Non-pigmented ciliary epithelial cell (primary cell): ENCODE data around the gene PIK3R4.

Experiments
- DNase-seq: peaks from one replicate; pipeline ENCODE4 v3.0.0-alpha.2; 2010; ENCODE audit warnings: low read depth

The PIK3R4 gene

GRCh38 chr3:130640027-130640426 is 106.6 kb downstream of the PIK3R4 start:
- no peak for DNase-seq

- DNase-seq, result no peak
Measured at GRCh38 chr3:130636480-130637234, 110.0 kb downstream of the PIK3R4 start.

- DNase-seq, result no peak
Measured at GRCh38 chr3:130635978-130636377, 110.7 kb downstream of the PIK3R4 start.

GRCh38 chr3:130635285-130635684 is 111.3 kb downstream of the PIK3R4 start:
- DNase-seq, result no peak
